Loucy (cell line): ENCODE results near the gene AKAP13.

ENCODE experiments used
- EZH2phosphoT487 ChIP-seq: fragments of 200-600 bp; IDR thresholded peaks from 2 replicates; pipeline ENCODE4 v1.6.1; 2018; ENCODE audit warnings: antibody characterized with exemption, mild to moderate bottlenecking, moderate library complexity, borderline replicate concordance
- TF ChIP-seq, protein P1 (sequence below): fragments of 200-600 bp; sonication (generic); conservative IDR thresholded peaks from 2 replicates; pipeline ENCODE4 v1.5.1; 2014; ENCODE audit warnings: mild to moderate bottlenecking, antibody characterized with exemption, low read length

DNA sequence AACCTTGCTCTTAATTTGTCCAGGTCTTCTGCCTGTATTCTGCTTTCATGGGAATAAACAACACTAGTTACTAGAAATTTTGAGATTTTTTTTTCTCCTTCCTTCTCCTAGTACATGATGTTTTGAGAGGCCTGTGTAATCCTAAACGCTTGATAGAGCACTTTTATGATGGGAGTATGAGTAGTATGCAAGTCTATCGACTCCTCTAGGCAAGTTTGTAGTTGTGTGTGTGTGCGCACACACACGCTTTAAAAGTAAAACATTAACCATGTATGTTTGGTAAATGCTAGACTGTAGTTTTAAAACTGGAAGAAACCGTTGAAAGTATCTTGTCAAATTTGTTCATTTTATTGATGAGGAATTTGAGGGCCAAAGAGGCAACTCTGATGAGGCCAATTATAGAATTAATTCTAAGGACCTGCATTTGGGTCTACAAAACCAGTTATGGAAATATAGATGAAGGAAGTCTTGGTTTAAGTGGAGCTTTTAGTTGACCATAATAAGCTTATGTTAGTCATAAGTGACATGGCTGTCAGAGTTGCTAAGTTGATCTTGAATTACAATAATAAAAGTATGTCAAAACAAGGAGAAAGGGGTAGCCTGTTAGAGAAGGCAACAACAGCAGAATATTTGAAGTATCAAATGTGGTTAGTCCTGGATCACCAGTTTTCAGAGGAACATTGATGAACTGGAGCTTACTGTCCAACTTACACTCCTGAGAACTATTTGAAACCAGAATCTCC lies 47.1 kb downstream of the AKAP13 start:
- TF ChIP-seq, protein P1, sequence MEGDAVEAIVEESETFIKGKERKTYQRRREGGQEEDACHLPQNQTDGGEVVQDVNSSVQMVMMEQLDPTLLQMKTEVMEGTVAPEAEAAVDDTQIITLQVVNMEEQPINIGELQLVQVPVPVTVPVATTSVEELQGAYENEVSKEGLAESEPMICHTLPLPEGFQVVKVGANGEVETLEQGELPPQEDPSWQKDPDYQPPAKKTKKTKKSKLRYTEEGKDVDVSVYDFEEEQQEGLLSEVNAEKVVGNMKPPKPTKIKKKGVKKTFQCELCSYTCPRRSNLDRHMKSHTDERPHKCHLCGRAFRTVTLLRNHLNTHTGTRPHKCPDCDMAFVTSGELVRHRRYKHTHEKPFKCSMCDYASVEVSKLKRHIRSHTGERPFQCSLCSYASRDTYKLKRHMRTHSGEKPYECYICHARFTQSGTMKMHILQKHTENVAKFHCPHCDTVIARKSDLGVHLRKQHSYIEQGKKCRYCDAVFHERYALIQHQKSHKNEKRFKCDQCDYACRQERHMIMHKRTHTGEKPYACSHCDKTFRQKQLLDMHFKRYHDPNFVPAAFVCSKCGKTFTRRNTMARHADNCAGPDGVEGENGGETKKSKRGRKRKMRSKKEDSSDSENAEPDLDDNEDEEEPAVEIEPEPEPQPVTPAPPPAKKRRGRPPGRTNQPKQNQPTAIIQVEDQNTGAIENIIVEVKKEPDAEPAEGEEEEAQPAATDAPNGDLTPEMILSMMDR, result no peak
- TF ChIP-seq EZH2phosphoT487, result no peak
